Spleen (tissue), 11 donors: Measurements from ENCODE around the gene GPR183. TPM values are rescaled to one million over a fixed set of nuclear protein-coding genes. Genes with fewer than 3 reads are reported as not detected.

ENCODE experiments used
- DNase-seq: peaks from one replicate; pipeline ENCODE4 v3.0.0-alpha.2; 2020
- H3K27ac ChIP-seq, 8 donors: fragments of 200-600 bp; sonication (generic) in 7 of 8; 1 replicate in 4 of 8; 2 replicates in 4 of 8; pipeline versions ENCODE4 v1.5.0 to v1.8.0; 2016 to 2021; ENCODE audit warnings: inconsistent platforms in 4 of 8, mild to moderate bottlenecking in 4 of 8, moderate library complexity in 1 of 8
- H3K27me3 ChIP-seq, 7 donors: fragments of 200-600 bp; sonication (generic) in 6 of 7; replicated peaks in 1 of 7; 1 replicate in 4 of 7; 2 replicates in 3 of 7; pipeline versions ENCODE4 v1.5.0 to v1.8.0; 2016 to 2021; ENCODE audit warnings: inconsistent platforms in 3 of 7, mild to moderate bottlenecking in 1 of 7
- H3K36me3 ChIP-seq, 6 donors: fragments of 200-600 bp; sonication (generic) in 5 of 6; 1 replicate in 4 of 6; 2 replicates in 2 of 6; pipeline versions ENCODE4 v1.5.0 to v1.8.0; 2016 to 2021; ENCODE audit warnings: inconsistent platforms in 2 of 6
- H3K4me1 ChIP-seq, 6 donors: fragments of 200-600 bp; sonication (generic) in 5 of 6; 1 replicate in 3 of 6; 2 replicates in 3 of 6; pipeline versions ENCODE4 v1.5.0 to v1.8.0; 2016 to 2021; ENCODE audit warnings: inconsistent platforms in 3 of 6
- H3K4me3 ChIP-seq, 8 donors: fragments of 200-600 bp; sonication (generic) in 7 of 8; 1 replicate in 4 of 8; 2 replicates in 4 of 8; pipeline versions ENCODE4 v1.5.0 to v1.8.0; 2016 to 2021; ENCODE audit warnings: inconsistent platforms in 4 of 8, mild to moderate bottlenecking in 4 of 8, moderate library complexity in 2 of 8
- H3K9me3 ChIP-seq, 8 donors: fragments of 200-600 bp; sonication (generic) in 7 of 8; 1 replicate in 4 of 8; 2 replicates in 4 of 8; pipeline versions ENCODE4 v1.5.0 to v1.8.0; 2016 to 2021; ENCODE audit warnings: inconsistent platforms in 4 of 8
- CTCF ChIP-seq, 11 experiments: fragments of 200-600 bp in 7 of 11; fragments of 450-650 bp in 4 of 11; sonication (generic) in 4 of 11; IDR thresholded peaks in 8 of 11; conservative IDR thresholded peaks in 3 of 11; 1 replicate in 7 of 11; 2 replicates in 4 of 11; pipeline versions ENCODE4 v1.4.0 to v1.8.0; 2016 to 2021; ENCODE audit warnings: antibody characterized with exemption in 11 of 11, inconsistent platforms in 4 of 11, mild to moderate bottlenecking in 1 of 11
- POLR2A ChIP-seq, 3 donors: fragments of 450-650 bp; IDR thresholded peaks; one replicate each; pipeline ENCODE4 v1.5.1; 2017; ENCODE audit warnings: antibody characterized with exemption in 3 of 3, mild to moderate bottlenecking in 1 of 3
- POLR2AphosphoS5 ChIP-seq, 3 donors: sonication (generic); formaldehyde crosslinking; IDR thresholded peaks; one replicate each; pipeline ENCODE4 v1.5.1; 2017; ENCODE audit warnings: antibody characterized with exemption in 3 of 3
- WGBS, 5 donors: extraction: QIAGEN DNeasy Blood & Tissue Kit in 3 of 5; methylation state at CpG; one replicate each; pipeline versions ENCODE4 v1.1.5 to v1.1.7; 2013 to 2018; 5-methylcytosine and 5-hydroxymethylcytosine counted together
- intact Hi-C: fragments of 100-400 bp; cut with DNase I; formaldehyde crosslinking; loops from one replicate; pipeline ENCODE4 v1.15.0; 2023; ENCODE audit warnings: low total_unique reads
- polyA plus RNA-seq, 3 donors: library from polyadenylated mRNA; stranded (reverse); fragments of 200-250 nt; gene quantifications; one replicate each; pipeline ENCODE4 v1.2.1, GENCODE V29; 2013
- total RNA-seq, 7 donors: library from RNA; depleted of rRNA in 3 of 7; stranded (reverse); fragments of >200 nt in 3 of 7; fragmentation: NEBNext Ultra II Directional in 4 of 7; extraction: Animal tissue kit (Norgen Biotek cat#: 25700) in 4 of 7; gene quantifications; one replicate each; pipeline versions ENCODE4 v1.1.0 to v1.2.1, GENCODE V29; 2016 to 2021
- donor health status: healthy with polysubstance abuse.
- donor health status: DM: no; HTN: no; CAD: no; lungs with moderate emphysema.
- donor health status: DM: no; HTN: no; CAD: no.
- donor health status: Bipolar disorder and iron deficiency.
- donor health status: healthy.
- donor health status: DM: no; HTN: no; CAD: no.
- donor health status: DM: yes; HTN: yes; CAD: no.

Gene GPR183
- total and polyA plus RNA-seq, 10 donors: 29.1 to 83.6 (median 56.6) TPM

- Histone ChIP-seq H3K9me3 (no peaks in the 10 kb centered on the region), H3K27me3 (no peaks in the 10 kb centered on the region), H3K27ac (peak overlapping the region in 4 of 8 donors; percentile 16 to 84 (median 80)), H3K4me1 (peaks cover 46 to 99% (median 80%) of the 10 kb centered on the region in 6 donors), H3K4me3 (no peak overlapping the region), H3K36me3 (peaks cover 0 to 24% (median 0%) of the 10 kb centered on the region in 6 donors)
- intact Hi-C loops: loop anchor here (5.0 kb wide), 1 partner anchor 41 kb away; no protein-coding TSS in a partner anchor
- no peak for DNase-seq
- 61 to 82% (median 79%) methylated on average over 4 of the region's 4 CpGs for WGBS, 5 donors
- TF ChIP-seq CTCF (IDR thresholded peaks at IDR 0.05 in 8 of 11, conservative IDR thresholded peaks at IDR 0.05 in 3 of 11) (no peak), POLR2A (IDR thresholded peaks at IDR 0.05) (no peak), POLR2AphosphoS5 (IDR thresholded peaks at IDR 0.05) (no peak)
These were observed 3.9 kb upstream of the GPR183 start for GRCh38 chr13:99311137-99311536.

GRCh38 chr13:99310382-99311031 lies 3.3 kb upstream of the GPR183 start:
- Histone ChIP-seq H3K9me3 (no peaks in the 10 kb centered on the region), H3K4me3 (no peak overlapping the region), H3K27ac (peak overlapping the region in 4 of 8 donors; percentile 35 to 84 (median 68)), H3K27me3 (no peaks in the 10 kb centered on the region), H3K36me3 (peaks cover 0 to 24% (median 0%) of the 10 kb centered on the region in 6 donors), H3K4me1 (peaks cover 41 to 99% (median 75%) of the 10 kb centered on the region in 6 donors)
- 65 to 79% (median 74%) methylated on average over 4 of the region's 4 CpGs for WGBS, 5 donors
- TF ChIP-seq POLR2AphosphoS5 (IDR thresholded peaks at IDR 0.05): no peak
- no peak for TF ChIP-seq CTCF (IDR thresholded peaks at IDR 0.05 in 8 of 11, conservative IDR thresholded peaks at IDR 0.05 in 3 of 11)
- no peak for TF ChIP-seq POLR2A (IDR thresholded peaks at IDR 0.05)
- no peak for DNase-seq
- intact Hi-C loops: loop anchor here (5.0 kb wide), 1 partner anchor 42 kb away; no protein-coding TSS in a partner anchor

- peak overlapping the region in 7 of 8 donors; percentile 60 to 90 (median 82) for H3K27ac ChIP-seq
These were observed 1.4 kb upstream of the GPR183 start for GRCh38 chr13:99308471-99309087.

More at GRCh38 chr13:99308471-99309087, 1.4 kb upstream of the GPR183 start:
- H3K9me3 ChIP-seq: no peaks in the 10 kb centered on the region
- TF ChIP-seq POLR2AphosphoS5 (IDR thresholded peaks at IDR 0.05) (no peak), CTCF (IDR thresholded peaks at IDR 0.05 in 8 of 11, conservative IDR thresholded peaks at IDR 0.05 in 3 of 11) (no peak), POLR2A (IDR thresholded peaks at IDR 0.05) (no peak)
- H3K27me3 ChIP-seq: no peaks in the 10 kb centered on the region
- no peak for DNase-seq
- H3K4me3 ChIP-seq: no peak overlapping the region
- peaks cover 24 to 99% (median 68%) of the 10 kb centered on the region in 6 donors for H3K4me1 ChIP-seq
- H3K36me3 ChIP-seq: peaks cover 0 to 24% (median 0%) of the 10 kb centered on the region in 6 donors
- intact Hi-C loops: no loop called here
- 78 to 89% (median 86%) methylated on average over 3 of the region's 3 CpGs for WGBS, 5 donors
